Head of caudate nucleus (tissue), 42 donors: ENCODE data around the gene CDC42.
"Not testable (repeated sequence)": the region's sequence is repeated elsewhere in the genome, so short reads cannot be mapped to it uniquely, and the experiment has no call there.

Experiments used
- DNase-seq, 42 donors: peaks; one replicate each; pipeline versions ENCODE4 v3.0.0 to v3.0.0-alpha.2; 2020 to 2021; ENCODE audit warnings: mixed read lengths in 7 of 42
- intact Hi-C: fragments of 100-400 bp; cut with DNase I; formaldehyde crosslinking; loops from one replicate; pipeline ENCODE4 v1.15.0; 2022

CDC42 gene

DNA sequence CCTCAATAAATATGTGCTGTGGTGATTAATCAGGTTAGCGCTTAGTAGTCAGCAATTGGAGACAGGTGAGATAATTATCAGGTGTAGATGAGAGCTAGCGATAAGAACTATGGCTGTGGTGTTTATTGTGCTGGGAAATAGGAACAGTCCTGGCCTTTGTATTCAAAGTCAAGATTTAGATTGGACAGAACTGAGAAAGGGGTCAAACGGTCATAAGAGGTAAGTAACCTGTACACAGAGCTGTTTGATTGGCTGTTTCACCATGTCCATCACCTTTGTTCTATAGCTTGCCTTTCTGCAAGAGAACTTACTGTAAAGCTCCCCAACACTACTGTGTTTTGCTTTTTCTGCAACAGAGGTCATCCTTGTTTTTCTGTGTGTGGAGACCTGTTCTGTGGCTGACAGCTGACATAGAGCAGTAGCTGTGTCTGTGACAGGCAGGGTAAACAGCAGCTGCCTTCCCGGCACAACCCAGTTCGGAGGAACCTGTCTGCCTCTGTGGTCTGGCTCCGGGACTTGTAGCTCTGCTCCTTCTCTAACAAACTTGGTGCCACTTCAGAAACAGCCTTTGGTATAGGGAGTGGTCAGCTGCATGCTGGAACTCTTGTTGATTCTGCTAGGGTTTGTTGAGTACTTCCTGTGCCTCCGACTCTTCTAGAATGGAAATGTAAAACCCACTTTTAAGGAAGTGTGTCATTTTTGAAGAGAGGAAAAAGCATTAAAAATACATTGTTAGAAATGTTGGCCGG is 21.1 kb upstream of the CDC42 start:
- intact Hi-C loops = no loop called here
- DNase-seq = no peak

GRCh38 chr1:22034834-22035233 is 17.7 kb upstream of the CDC42 start:
- DNase-seq, intact Hi-C loops: not testable (repeated sequence)

- no peak for DNase-seq
- intact Hi-C loops = no loop called here
Observed at GRCh38 chr1:22037520-22037919, 15.0 kb upstream of the CDC42 start.

- peak in 30 of 42 donors; percentile 10 to 69 (median 50) for DNase-seq
- intact Hi-C loops = no loop called here
Observed at GRCh38 chr1:22038036-22038435, 14.5 kb upstream of the CDC42 start.

GRCh38 chr1:22039594-22040285 is 12.8 kb upstream of the CDC42 start:
- peak in 18 of 42 donors; percentile 8 to 60 (median 28) for DNase-seq
- intact Hi-C loops = no loop called here

DNA sequence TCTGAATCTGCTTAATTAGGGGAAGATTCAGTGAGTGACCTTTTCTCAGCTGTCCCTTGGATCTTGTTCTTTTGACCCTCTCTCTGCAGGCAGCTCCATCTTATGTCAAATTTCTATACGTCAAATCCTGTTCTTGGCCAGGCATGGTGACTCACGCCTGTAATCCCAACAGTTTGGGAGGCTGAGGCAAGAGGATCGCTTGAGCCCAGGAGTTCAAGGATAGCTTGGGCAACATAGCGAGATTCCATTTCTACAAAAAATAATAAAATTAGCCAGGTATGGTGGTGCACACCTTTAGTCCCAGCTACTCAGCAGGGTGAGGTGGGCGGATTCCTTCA is 12.3 kb upstream of the CDC42 start:
- intact Hi-C loops = no loop called here
- DNase-seq = no peak

GRCh38 chr1:22041505-22041904 is 11.0 kb upstream of the CDC42 start:
- no peak for DNase-seq
- intact Hi-C loops = no loop called here

DNA sequence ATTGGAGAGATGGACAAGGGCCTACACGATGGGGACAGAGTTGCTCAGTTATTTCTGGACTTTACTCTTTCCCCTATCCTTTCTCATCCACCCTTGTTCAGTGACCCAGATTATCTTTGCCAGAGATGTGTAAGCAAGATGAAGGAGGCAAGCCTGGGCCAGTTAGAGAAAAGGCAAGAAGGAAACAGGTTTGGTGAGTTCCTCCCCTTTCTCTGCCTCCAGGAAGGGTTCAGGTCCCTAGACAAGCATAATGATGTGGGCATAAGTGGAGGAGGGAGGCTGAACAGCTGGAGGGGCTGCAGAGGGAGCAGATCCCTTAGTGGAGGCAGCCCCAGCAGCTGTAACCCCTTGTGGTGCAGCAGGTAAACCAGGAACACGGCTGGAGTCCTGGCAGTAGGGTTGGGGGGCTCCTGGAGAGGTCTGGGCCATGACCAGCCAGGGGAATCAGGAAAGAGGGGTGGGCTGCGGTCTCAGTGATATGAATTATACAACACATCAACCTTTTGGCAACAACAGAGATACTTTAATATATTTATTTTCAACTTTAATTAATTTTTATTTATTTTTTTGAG is 9.2 kb upstream of the CDC42 start:
- DNase-seq = no peak
- intact Hi-C loops = no loop called here

- DNase-seq = no peak
- intact Hi-C loops = no loop called here
Observed at GRCh38 chr1:22044690-22045420, 7.7 kb upstream of the CDC42 start.

DNA sequence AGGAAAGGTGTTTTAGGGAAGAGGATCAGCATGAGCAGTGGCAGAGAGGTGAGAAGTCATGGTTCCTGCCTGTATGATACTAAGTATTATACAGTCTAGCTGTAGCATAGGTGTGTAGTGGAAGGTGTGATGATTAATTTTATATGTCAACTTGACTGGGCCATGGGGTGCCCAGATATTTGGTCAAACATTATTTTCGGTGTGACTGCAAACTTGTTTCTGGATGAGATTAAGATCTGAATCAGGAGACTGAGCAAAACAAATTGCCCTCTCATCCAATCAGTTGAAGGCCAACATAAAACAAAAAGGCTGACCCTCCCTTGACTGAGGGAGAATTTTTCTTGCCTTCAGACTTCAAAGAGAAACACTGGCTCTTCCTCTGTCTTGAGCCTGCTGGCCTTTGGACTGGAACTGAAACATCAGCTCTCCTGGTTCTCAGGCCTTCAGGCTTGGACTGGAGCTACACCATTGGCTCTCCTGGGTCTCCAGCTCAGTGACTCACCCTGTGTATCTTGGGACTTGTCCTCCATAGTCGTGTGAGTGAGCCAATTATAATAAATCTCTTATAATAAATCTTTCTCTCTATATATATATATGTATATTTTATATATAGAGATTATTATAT is 6.8 kb upstream of the CDC42 start:
- no peak for DNase-seq
- intact Hi-C loops = no loop called here

- peak in 23 of 42 donors; percentile 8 to 70 (median 33) for DNase-seq
- intact Hi-C loops = no loop called here
Observed at GRCh38 chr1:22048351-22049192, 3.9 kb upstream of the CDC42 start.

GRCh38 chr1:22050330-22050729 is 2.2 kb upstream of the CDC42 start:
- intact Hi-C loops = no loop called here
- DNase-seq = no peak

GRCh38 chr1:22051607-22052114 is 848 bp upstream of the CDC42 start:
- DNase-seq = no peak
- intact Hi-C loops = no loop called here

- DNase-seq = peak in 41 of 42 donors; percentile 20 to 76 (median 53)
- intact Hi-C loops = no loop called here
Observed at GRCh38 chr1:22053017-22053860, 730 bp downstream of the CDC42 start.

- no peak for DNase-seq
- intact Hi-C loops = no loop called here
Observed at GRCh38 chr1:22053861-22054770, 1.6 kb downstream of the CDC42 start.

DNA sequence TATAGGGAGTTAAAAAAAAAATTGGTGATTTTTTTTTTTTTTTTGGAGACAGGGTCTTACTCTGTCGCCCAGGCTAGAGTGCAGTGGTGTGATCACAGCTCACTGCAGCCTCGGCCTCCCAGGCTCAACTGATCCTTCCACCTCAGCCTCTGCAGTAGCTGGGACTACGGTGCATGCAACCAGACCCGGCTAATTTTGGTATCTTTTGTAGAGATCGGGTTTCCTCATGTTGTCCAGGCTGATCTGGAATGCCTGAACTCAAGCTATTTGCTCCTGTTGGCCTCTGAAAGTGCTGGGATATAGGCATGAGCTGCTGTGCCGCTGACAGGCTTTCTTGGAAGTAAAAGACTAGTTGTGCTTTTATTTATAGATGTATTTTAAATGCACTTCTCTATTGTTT is 3.0 kb downstream of the CDC42 start:
- intact Hi-C loops = no loop called here
- peak in 1 of 42 donors; percentile 16 for DNase-seq
